HG02571 (cell line): Measurements from ENCODE around the gene ZNF771.
A peak's percentile ranks its signal among the peaks of the same experiment; 100 is the strongest.

Experiments
- ATAC-seq: cut with Tn5 transposase; IDR thresholded peaks from one replicate; pipeline ENCODE4 v1.9.1; 2021; ENCODE audit warnings: mild to moderate bottlenecking, moderate library complexity; ENCODE audit not compliant: unreplicated experiment

ZNF771 gene

GRCh38 chr16:30397776-30398660, 9.4 kb upstream of the ZNF771 start:
- ATAC-seq = no peak

GRCh38 chr16:30398661-30399434, 8.6 kb upstream of the ZNF771 start:
- no peak for ATAC-seq

GRCh38 chr16:30399435-30400186, 7.8 kb upstream of the ZNF771 start:
- no peak for ATAC-seq

GRCh38 chr16:30401768-30402425, 5.5 kb upstream of the ZNF771 start:
- ATAC-seq = no peak

GRCh38 chr16:30406795-30407101, 658 bp upstream of the ZNF771 start:
- no peak for ATAC-seq

- no peak for ATAC-seq
These were observed 563 bp downstream of the ZNF771 start for GRCh38 chr16:30407804-30408534.

GRCh38 chr16:30409125-30410060, 2.0 kb downstream of the ZNF771 start:
- ATAC-seq = peak; percentile 37

- no peak for ATAC-seq
These were observed 5.9 kb downstream of the ZNF771 start for GRCh38 chr16:30413112-30413806.

- ATAC-seq = no peak
These were observed 6.8 kb downstream of the ZNF771 start for GRCh38 chr16:30414159-30414558.

GRCh38 chr16:30416047-30416603, 8.7 kb downstream of the ZNF771 start:
- no peak for ATAC-seq

- no peak for ATAC-seq
These were observed 9.5 kb downstream of the ZNF771 start for GRCh38 chr16:30416624-30417528.

- ATAC-seq = peak; percentile 68
These were observed 10.3 kb downstream of the ZNF771 start for GRCh38 chr16:30417529-30418349.

GRCh38 chr16:30418350-30419181, 11.2 kb downstream of the ZNF771 start:
- ATAC-seq = no peak

GRCh38 chr16:30421010-30421409, 13.6 kb downstream of the ZNF771 start:
- ATAC-seq = no peak

- ATAC-seq = no peak
These were observed 20.6 kb downstream of the ZNF771 start for GRCh38 chr16:30428055-30428454.

GRCh38 chr16:30429418-30429677, 21.9 kb downstream of the ZNF771 start:
- ATAC-seq = peak; percentile 7
